Hepatocyte (in vitro differentiated cells): ENCODE data around the gene COPE. TPM values are rescaled to one million over a fixed set of nuclear protein-coding genes. Genes with fewer than 3 reads are reported as not detected.

ENCODE experiments used
- DNase-seq: peaks from one replicate; pipeline ENCODE4 v3.0.0-alpha.2; 2016; ENCODE audit warnings: low spot score
- H2AFZ ChIP-seq: fragments of 200-600 bp; sonication (generic); 2 replicates; pipeline ENCODE4 v1.6.0; 2016; ENCODE audit warnings: antibody characterized with exemption, mild to moderate bottlenecking
- H3K27ac ChIP-seq: fragments of 200-600 bp; sonication (generic); 2 replicates; pipeline ENCODE4 v1.5.1; 2016; ENCODE audit warnings: mild to moderate bottlenecking
- H3K27me3 ChIP-seq: fragments of 200-600 bp; sonication (generic); 2 replicates; pipeline ENCODE4 v1.6.1; 2016
- H3K36me3 ChIP-seq: fragments of 200-600 bp; sonication (generic); replicated peaks from 2 replicates; pipeline ENCODE4 v1.5.1; 2016; ENCODE audit warnings: low read depth; ENCODE audit not compliant: insufficient read depth
- H3K4me1 ChIP-seq: fragments of 200-600 bp; sonication (generic); 2 replicates; pipeline ENCODE4 v1.5.1; 2016; ENCODE audit warnings: mild to moderate bottlenecking, moderate library complexity; ENCODE audit not compliant: insufficient read depth
- H3K4me2 ChIP-seq: fragments of 200-600 bp; sonication (generic); 2 replicates; pipeline ENCODE4 v1.6.0; 2016
- H3K4me3 ChIP-seq: fragments of 200-600 bp; sonication (generic); 2 replicates; pipeline ENCODE4 v1.5.1; 2016; ENCODE audit warnings: mild to moderate bottlenecking
- H3K79me2 ChIP-seq: fragments of 200-600 bp; sonication (generic); 2 replicates; pipeline ENCODE4 v1.6.0; 2017; ENCODE audit warnings: mild to moderate bottlenecking
- H3K9me2 ChIP-seq: fragments of 200-600 bp; sonication (generic); replicated peaks from 2 replicates; pipeline ENCODE4 v1.6.0; 2017; ENCODE audit warnings: mild to moderate bottlenecking; ENCODE audit not compliant: insufficient read depth
- H3K9me3 ChIP-seq: fragments of 200-600 bp; sonication (generic); 2 replicates; pipeline ENCODE4 v1.5.1; 2016; ENCODE audit warnings: low read depth, mild to moderate bottlenecking
- H4K20me1 ChIP-seq: fragments of 200-600 bp; sonication (generic); 2 replicates; pipeline ENCODE4 v1.6.0; 2016; ENCODE audit warnings: mild to moderate bottlenecking; ENCODE audit not compliant: insufficient read depth, poor library complexity, severe bottlenecking
- EZH2 ChIP-seq: fragments of 200-600 bp; sonication (generic); IDR thresholded peaks from 2 replicates; pipeline ENCODE4 v1.6.1; 2016; ENCODE audit warnings: antibody characterized with exemption, mild to moderate bottlenecking, borderline replicate concordance
- EZH2phosphoT487 ChIP-seq: fragments of 200-600 bp; sonication (generic); IDR thresholded peaks from one replicate; pipeline ENCODE4 v1.6.1; 2018; ENCODE audit warnings: antibody characterized with exemption, mild to moderate bottlenecking, low read depth, moderate library complexity; ENCODE audit not compliant: unreplicated experiment, severe bottlenecking
- WGBS: methylation state at CpG from one replicate; pipeline ENCODE4 v1.1.6; 2016; ENCODE audit warnings: low lambda C conversion rate; ENCODE audit errors: missing lambda C conversion rate; 5-methylcytosine and 5-hydroxymethylcytosine counted together
- polyA plus RNA-seq: library from polyadenylated mRNA; unstranded; fragments of >200 nt; fragmentation: Nextera tagmentation; extraction: Ambion mirVana; gene quantifications from 2 replicates; pipeline ENCODE4 v1.2.1, GENCODE V29; 2016
- total RNA-seq: library from RNA; depleted of rRNA; stranded (reverse); fragments of >200 nt; gene quantifications from 2 replicates; pipeline ENCODE4 v1.2.3, GENCODE V29; 2014
- TF ChIP-seq, protein P1 (sequence below): fragments of 200-600 bp; sonication (generic); IDR thresholded peaks from 2 replicates; pipeline ENCODE4 v1.5.1; 2016; ENCODE audit warnings: antibody characterized with exemption, mild to moderate bottlenecking; ENCODE audit not compliant: poor library complexity

The COPE gene
- total and polyA plus RNA-seq, 2 experiments from 2014 or later = 228 to 397 TPM

DNA sequence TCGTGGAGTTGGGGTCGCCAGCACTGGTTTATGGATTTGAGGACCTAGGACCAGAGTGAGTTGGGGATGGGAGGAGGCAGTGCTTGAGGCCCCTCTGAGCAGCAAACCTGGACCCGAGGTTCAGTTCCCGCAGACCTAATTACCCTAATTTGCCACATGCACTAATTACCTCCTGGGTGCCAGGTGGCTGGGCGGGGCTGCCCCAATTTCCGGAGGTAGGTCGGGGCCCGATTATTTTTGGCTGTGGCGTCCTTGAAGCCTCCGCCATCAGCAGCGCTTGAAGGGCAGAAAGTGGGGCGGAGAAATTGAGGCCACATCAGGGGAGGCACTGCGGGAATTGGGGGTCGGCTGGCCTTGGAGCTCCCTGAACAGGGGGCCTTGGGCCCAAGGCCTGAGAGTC is 27.7 kb upstream of the COPE start:
- no peaks in the 10 kb centered on the region for H3K9me3 ChIP-seq
- no peaks in the 10 kb centered on the region for H3K27me3 ChIP-seq
- H3K4me2 ChIP-seq = no peak overlapping the region
- WGBS = 91% methylated on average over 14 of the region's 14 CpGs
- no peaks in the 10 kb centered on the region for H4K20me1 ChIP-seq
- H3K27ac ChIP-seq = no peak overlapping the region
- no peaks in the 10 kb centered on the region for H3K36me3 ChIP-seq
- H3K9me2 ChIP-seq = no peaks in the 10 kb centered on the region
- H3K4me1 ChIP-seq = no peaks in the 10 kb centered on the region
- TF ChIP-seq EZH2 = no peak
- TF ChIP-seq EZH2phosphoT487 = no peak
- TF ChIP-seq, protein P1, sequence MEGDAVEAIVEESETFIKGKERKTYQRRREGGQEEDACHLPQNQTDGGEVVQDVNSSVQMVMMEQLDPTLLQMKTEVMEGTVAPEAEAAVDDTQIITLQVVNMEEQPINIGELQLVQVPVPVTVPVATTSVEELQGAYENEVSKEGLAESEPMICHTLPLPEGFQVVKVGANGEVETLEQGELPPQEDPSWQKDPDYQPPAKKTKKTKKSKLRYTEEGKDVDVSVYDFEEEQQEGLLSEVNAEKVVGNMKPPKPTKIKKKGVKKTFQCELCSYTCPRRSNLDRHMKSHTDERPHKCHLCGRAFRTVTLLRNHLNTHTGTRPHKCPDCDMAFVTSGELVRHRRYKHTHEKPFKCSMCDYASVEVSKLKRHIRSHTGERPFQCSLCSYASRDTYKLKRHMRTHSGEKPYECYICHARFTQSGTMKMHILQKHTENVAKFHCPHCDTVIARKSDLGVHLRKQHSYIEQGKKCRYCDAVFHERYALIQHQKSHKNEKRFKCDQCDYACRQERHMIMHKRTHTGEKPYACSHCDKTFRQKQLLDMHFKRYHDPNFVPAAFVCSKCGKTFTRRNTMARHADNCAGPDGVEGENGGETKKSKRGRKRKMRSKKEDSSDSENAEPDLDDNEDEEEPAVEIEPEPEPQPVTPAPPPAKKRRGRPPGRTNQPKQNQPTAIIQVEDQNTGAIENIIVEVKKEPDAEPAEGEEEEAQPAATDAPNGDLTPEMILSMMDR = no peak
- DNase-seq = no peak
- no peak overlapping the region for H2AFZ ChIP-seq
- no peak overlapping the region for H3K4me3 ChIP-seq
- H3K79me2 ChIP-seq = no peaks in the 10 kb centered on the region

DNA sequence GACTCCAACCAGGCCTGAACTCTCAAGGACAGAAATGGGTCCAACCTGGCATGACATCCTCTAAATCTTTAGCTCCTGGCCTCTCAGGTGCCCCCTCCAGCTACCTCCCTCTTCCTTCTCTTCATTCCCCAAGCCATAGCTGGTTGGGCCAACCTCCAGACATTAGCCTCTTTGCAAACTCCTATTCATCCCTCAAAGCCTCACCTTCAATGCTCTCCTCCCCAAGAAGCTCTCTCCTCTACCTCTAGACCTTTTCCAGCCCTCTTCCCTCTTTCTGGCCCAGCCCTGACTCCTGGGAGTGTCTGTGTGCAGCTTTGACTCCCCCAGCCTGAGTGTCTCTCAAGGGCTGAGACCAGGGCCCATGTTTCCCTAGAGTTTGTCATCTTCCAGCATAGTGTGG is 27.1 kb upstream of the COPE start:
- Histone ChIP-seq H3K9me2 (no peaks in the 10 kb centered on the region), H3K79me2 (no peaks in the 10 kb centered on the region), H3K27ac (no peak overlapping the region), H4K20me1 (no peaks in the 10 kb centered on the region), H3K36me3 (no peaks in the 10 kb centered on the region), H3K27me3 (no peaks in the 10 kb centered on the region), H3K4me1 (no peaks in the 10 kb centered on the region), H3K9me3 (no peaks in the 10 kb centered on the region), H3K4me2 (no peak overlapping the region), H3K4me3 (no peak overlapping the region), H2AFZ (no peak overlapping the region)
- DNase-seq = no peak
- TF ChIP-seq EZH2phosphoT487 (no peak), EZH2 (no peak)
- TF ChIP-seq, protein P1 = no peak

DNA sequence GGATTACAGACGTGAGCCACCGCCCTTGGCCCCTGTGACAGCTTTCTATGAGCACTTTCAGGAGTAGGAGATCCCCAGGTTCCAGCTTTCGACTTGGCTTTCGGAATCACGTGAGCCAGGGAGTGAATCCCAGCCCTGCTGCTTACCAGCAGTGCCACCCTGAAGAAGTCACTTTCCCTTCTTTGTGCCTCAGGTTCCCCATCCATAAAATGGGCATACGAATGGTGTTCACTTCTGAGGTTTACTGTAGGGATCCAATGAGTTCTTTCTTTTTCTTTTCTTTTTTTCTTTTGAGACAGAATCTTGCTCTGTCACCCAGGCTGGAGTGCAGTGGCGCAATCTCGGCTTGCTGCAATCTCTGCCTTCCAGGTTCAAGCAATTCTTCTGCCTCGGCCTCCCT is 26.1 kb upstream of the COPE start:
- Histone ChIP-seq H2AFZ (no peak overlapping the region), H3K79me2 (peaks cover 5% of the 10 kb centered on the region), H3K4me2 (no peak overlapping the region), H3K36me3 (no peaks in the 10 kb centered on the region), H3K9me3 (no peaks in the 10 kb centered on the region), H3K4me1 (no peaks in the 10 kb centered on the region), H3K27me3 (no peaks in the 10 kb centered on the region), H3K27ac (no peak overlapping the region), H3K9me2 (no peaks in the 10 kb centered on the region), H4K20me1 (no peaks in the 10 kb centered on the region), H3K4me3 (no peak overlapping the region)
- TF ChIP-seq EZH2 (no peak), EZH2phosphoT487 (no peak)
- TF ChIP-seq, protein P1 = no peak
- WGBS = 92% methylated on average over 9 of the region's 9 CpGs
- no peak for DNase-seq

DNA sequence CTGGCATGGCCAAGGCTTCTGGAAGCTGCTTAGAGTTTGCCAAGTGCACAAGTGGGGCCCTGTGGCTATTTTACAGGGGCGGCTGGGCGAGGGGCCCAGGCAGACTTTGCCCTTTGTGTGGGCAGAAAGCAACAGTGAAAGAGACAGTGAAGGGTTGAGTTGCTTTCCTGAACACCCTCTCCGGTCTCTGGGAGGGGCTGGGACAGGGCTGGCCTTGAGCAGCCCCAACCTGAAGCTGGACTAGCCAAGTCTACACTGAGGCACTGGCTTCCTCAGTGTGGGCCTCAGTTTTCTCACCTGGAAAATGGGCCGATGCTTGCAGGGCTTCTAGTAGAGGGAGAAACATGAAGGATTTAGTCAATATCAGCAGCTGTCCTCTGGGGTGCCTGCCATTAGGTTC is 24.3 kb upstream of the COPE start:
- no peak for DNase-seq
- Histone ChIP-seq H3K9me3 (no peaks in the 10 kb centered on the region), H3K27me3 (no peaks in the 10 kb centered on the region), H3K4me1 (peaks cover 7% of the 10 kb centered on the region), H3K4me3 (no peak overlapping the region), H3K36me3 (no peaks in the 10 kb centered on the region), H3K4me2 (peak overlapping the region; percentile 51), H4K20me1 (peaks cover 8% of the 10 kb centered on the region), H3K79me2 (peaks cover 17% of the 10 kb centered on the region), H3K9me2 (no peaks in the 10 kb centered on the region), H3K27ac (no peak overlapping the region), H2AFZ (no peak overlapping the region)
- TF ChIP-seq, protein P1 = no peak
- TF ChIP-seq EZH2 (no peak), EZH2phosphoT487 (no peak)
- WGBS = 71% methylated on average over 4 of the region's 4 CpGs
